ENCODE data around the gene SPC25. TPM values are rescaled to one million over a fixed set of nuclear protein-coding genes. Genes with fewer than 3 reads are reported as not detected.

SPC25 gene
- total RNA-seq, 1 experiment from 2014 or later: 31.5 TPM

DNA sequence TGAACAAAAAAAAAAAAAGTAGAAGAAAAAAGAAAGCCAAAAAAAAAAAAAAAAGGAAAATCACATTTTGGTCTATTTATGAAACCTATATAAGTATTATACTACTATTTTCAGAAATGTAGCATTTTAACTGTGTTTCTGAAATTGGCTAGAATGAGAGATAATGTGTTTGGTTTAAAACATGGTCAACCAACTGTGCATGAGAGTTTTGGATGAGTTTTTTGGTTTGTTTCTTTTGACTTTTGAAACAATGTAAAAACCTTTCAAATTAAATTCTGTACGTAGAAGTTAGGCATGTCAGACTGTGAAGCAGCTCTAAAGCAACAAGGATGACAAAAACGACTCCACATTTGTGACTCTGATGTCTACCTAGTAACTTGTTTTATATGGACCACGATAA, 34.6 kb downstream of the SPC25 start:
- Mint-ChIP-seq H3K4me1 (peaks cover 10 to 11% of the 10 kb centered on the region in 2 experiments; a peak in 2 of 4 replicates), H3K27ac (no peak overlapping the region), H3K4me3 (no peak overlapping the region), H3K27me3 (ENCODE audit: low read depth) (no peaks in the 10 kb centered on the region), H3K9me3 (no peaks in the 10 kb centered on the region), H3K36me3 (ENCODE audit: insufficient read depth in 1 of 3, low read depth in 3 of 3) (peaks cover 7 to 13% (median 11%) of the 10 kb centered on the region in 3 experiments; a peak in 6 of 7 replicates)
- Histone ChIP-seq H2AFZ (ENCODE audit: low read length) (no peak overlapping the region), H3K4ac (ENCODE audit: low read depth, low read length) (no peak overlapping the region), H3K4me2 (ENCODE audit: insufficient read depth, insufficient read length, low read length) (no peak overlapping the region), H3K23me2 (ENCODE audit: insufficient read length, low read depth, low read length, poor library complexity, severe bottlenecking) (no peaks in the 10 kb centered on the region), H3T11ph (ENCODE audit: low read length) (no peak overlapping the region), H3K18ac (ENCODE audit: insufficient read length, low read depth, low read length) (no peak overlapping the region), H2BK15ac (ENCODE audit: low read depth, low read length) (no peak overlapping the region), H2AK5ac (ENCODE audit: insufficient read length, low read length) (no peak overlapping the region), H3K9ac (ENCODE audit: extremely low read depth, insufficient read length, low read length) (no peak overlapping the region), H4K8ac (replicated peaks; ENCODE audit: insufficient read length, low read depth, low read length) (no peak overlapping the region), H3K56ac (ENCODE audit: insufficient read length, low read depth, low read length) (no peak overlapping the region), H3K23ac (ENCODE audit: insufficient read length, low read depth, low read length) (no peak overlapping the region), H4K20me1 (ENCODE audit: control insufficient read depth, insufficient read depth, insufficient read length) (no peaks in the 10 kb centered on the region), H2BK20ac (ENCODE audit: low read depth, low read length, poor library complexity, severe bottlenecking) (no peak overlapping the region), H3K79me1 (ENCODE audit: insufficient read depth, low read depth, low read length, poor library complexity, severe bottlenecking) (no peaks in the 10 kb centered on the region), H3K27ac (ENCODE audit: insufficient read length, low read depth, low read length) (no peak overlapping the region), H3K27me3 (ENCODE audit: insufficient read depth, low read length) (no peaks in the 10 kb centered on the region), H2BK5ac (ENCODE audit: insufficient read length, low read length) (no peak overlapping the region), H3K9me3 (ENCODE audit: control insufficient read depth, low read depth, low read length) (no peaks in the 10 kb centered on the region), H3K4me1 (ENCODE audit: insufficient read depth, low read length) (no peaks in the 10 kb centered on the region), H2BK120ac (ENCODE audit: low read depth, low read length, poor library complexity, severe bottlenecking) (no peak overlapping the region), H4K5ac (ENCODE audit: insufficient read length, low read depth, low read length) (no peak overlapping the region), H3K79me2 (ENCODE audit: insufficient read depth, low read length) (no peaks in the 10 kb centered on the region), H2BK12ac (ENCODE audit: insufficient read length, low read depth, low read length) (no peak overlapping the region), H4K91ac (ENCODE audit: insufficient read length, low read depth, low read length) (no peak overlapping the region), H3K14ac (ENCODE audit: insufficient read depth, low read length) (no peak overlapping the region)
- DNase-seq: no peak
- TF ChIP-seq, protein P1, sequence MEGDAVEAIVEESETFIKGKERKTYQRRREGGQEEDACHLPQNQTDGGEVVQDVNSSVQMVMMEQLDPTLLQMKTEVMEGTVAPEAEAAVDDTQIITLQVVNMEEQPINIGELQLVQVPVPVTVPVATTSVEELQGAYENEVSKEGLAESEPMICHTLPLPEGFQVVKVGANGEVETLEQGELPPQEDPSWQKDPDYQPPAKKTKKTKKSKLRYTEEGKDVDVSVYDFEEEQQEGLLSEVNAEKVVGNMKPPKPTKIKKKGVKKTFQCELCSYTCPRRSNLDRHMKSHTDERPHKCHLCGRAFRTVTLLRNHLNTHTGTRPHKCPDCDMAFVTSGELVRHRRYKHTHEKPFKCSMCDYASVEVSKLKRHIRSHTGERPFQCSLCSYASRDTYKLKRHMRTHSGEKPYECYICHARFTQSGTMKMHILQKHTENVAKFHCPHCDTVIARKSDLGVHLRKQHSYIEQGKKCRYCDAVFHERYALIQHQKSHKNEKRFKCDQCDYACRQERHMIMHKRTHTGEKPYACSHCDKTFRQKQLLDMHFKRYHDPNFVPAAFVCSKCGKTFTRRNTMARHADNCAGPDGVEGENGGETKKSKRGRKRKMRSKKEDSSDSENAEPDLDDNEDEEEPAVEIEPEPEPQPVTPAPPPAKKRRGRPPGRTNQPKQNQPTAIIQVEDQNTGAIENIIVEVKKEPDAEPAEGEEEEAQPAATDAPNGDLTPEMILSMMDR (conservative IDR thresholded peaks at IDR 0.05): no peak
- no CpG with 5 or more reads among the region's 3 CpGs for WGBS (ENCODE audit: extremely low coverage, insufficient read length, low lambda C conversion rate)

Data from H9 (cell line).